Brain microvascular endothelial cell (primary cell): ENCODE results near the gene GALNT12.

Source experiments
- DNase-seq: peaks from one replicate; pipeline ENCODE4 v3.0.0-alpha.2; 2020
- H3K27ac ChIP-seq: fragments of 250-450 bp; sonication (Bioruptor Pico); 2 replicates; pipeline ENCODE4 v1.5.1; 2020; ENCODE audit warnings: mild to moderate bottlenecking, moderate library complexity
- H3K27me3 ChIP-seq: fragments of 250-450 bp; sonication (Bioruptor Pico); replicated peaks from 2 replicates; pipeline ENCODE4 v1.5.1; 2020; ENCODE audit warnings: mild to moderate bottlenecking
- H3K36me3 ChIP-seq: fragments of 250-450 bp; sonication (Bioruptor Pico); replicated peaks from 2 replicates; pipeline ENCODE4 v1.5.1; 2020; ENCODE audit warnings: mild to moderate bottlenecking
- H3K4me3 ChIP-seq: 2 replicates; pipeline ENCODE4 v1.5.1; 2011; ENCODE audit warnings: low read depth, mild to moderate bottlenecking, control low read depth, low read length, moderate library complexity
- in situ Hi-C: cut with HindIII; loops from 2 replicates; pipeline ENCODE4 v1.10.0; 2017; ENCODE audit warnings: low sequenced_read_pairs, low pct_ligation_motif_present
- TF ChIP-seq, protein P1 (sequence below): IDR thresholded peaks from 2 replicates; pipeline ENCODE4 v1.5.1; 2011; ENCODE audit warnings: low read depth, mild to moderate bottlenecking, moderate library complexity, low read length, control low read depth, inconsistent platforms; ENCODE audit errors: missing control alignments

GALNT12 gene

DNA sequence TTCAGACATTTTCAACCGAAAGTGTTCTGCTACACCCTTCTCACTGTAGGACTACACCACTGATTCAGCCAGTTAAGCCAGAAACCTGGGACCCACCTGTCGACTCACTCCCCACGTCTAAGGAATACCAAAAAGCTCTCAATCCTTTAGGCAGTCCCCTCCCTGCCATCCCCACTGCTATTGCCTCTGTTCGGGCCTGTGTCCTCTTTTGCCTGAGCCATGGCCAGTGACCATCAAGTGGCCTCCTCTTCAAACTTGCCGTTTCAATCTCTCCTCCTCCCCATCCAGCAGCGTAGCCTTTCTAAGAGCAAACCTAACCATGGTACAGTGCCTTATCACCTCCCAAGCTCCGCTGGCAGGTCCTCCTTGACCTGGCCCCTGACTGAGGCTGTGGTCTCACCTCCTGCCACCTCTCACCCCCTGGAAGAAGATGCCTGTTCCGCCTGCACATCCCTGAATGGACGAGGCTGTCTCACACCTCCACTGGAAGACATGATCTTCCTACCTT, 64.1 kb downstream of the GALNT12 start:
- no peak for DNase-seq
- no peak overlapping the region for H3K27ac ChIP-seq
- no peak overlapping the region for H3K4me3 ChIP-seq
- no peaks in the 10 kb centered on the region for H3K27me3 ChIP-seq
- no peaks in the 10 kb centered on the region for H3K36me3 ChIP-seq
- TF ChIP-seq, protein P1, sequence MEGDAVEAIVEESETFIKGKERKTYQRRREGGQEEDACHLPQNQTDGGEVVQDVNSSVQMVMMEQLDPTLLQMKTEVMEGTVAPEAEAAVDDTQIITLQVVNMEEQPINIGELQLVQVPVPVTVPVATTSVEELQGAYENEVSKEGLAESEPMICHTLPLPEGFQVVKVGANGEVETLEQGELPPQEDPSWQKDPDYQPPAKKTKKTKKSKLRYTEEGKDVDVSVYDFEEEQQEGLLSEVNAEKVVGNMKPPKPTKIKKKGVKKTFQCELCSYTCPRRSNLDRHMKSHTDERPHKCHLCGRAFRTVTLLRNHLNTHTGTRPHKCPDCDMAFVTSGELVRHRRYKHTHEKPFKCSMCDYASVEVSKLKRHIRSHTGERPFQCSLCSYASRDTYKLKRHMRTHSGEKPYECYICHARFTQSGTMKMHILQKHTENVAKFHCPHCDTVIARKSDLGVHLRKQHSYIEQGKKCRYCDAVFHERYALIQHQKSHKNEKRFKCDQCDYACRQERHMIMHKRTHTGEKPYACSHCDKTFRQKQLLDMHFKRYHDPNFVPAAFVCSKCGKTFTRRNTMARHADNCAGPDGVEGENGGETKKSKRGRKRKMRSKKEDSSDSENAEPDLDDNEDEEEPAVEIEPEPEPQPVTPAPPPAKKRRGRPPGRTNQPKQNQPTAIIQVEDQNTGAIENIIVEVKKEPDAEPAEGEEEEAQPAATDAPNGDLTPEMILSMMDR, result no peak
- in situ Hi-C loops, result loop anchor here (25.0 kb wide), 1 partner anchor 116 kb away; no protein-coding TSS in a partner anchor

- no peak overlapping the region for H3K27ac ChIP-seq
- in situ Hi-C loops, result loop anchor here (25.0 kb wide), 1 partner anchor 114 kb away; no protein-coding TSS in a partner anchor
- no peaks in the 10 kb centered on the region for H3K36me3 ChIP-seq
- H3K27me3 ChIP-seq, result no peaks in the 10 kb centered on the region
- DNase-seq, result no peak
- H3K4me3 ChIP-seq, result no peak overlapping the region
- TF ChIP-seq, protein P1, result no peak
Observed at GRCh38 chr9:98873526-98873925, 66.1 kb downstream of the GALNT12 start.

- H3K27me3 ChIP-seq, result no peaks in the 10 kb centered on the region
- TF ChIP-seq, protein P1, result no peak
- no peaks in the 10 kb centered on the region for H3K36me3 ChIP-seq
- H3K27ac ChIP-seq, result no peak overlapping the region
- in situ Hi-C loops, result loop anchor here (25.0 kb wide), 1 partner anchor 113 kb away; no protein-coding TSS in a partner anchor
- no peak for DNase-seq
- no peak overlapping the region for H3K4me3 ChIP-seq
Observed at GRCh38 chr9:98873951-98874371, 66.5 kb downstream of the GALNT12 start.

DNA sequence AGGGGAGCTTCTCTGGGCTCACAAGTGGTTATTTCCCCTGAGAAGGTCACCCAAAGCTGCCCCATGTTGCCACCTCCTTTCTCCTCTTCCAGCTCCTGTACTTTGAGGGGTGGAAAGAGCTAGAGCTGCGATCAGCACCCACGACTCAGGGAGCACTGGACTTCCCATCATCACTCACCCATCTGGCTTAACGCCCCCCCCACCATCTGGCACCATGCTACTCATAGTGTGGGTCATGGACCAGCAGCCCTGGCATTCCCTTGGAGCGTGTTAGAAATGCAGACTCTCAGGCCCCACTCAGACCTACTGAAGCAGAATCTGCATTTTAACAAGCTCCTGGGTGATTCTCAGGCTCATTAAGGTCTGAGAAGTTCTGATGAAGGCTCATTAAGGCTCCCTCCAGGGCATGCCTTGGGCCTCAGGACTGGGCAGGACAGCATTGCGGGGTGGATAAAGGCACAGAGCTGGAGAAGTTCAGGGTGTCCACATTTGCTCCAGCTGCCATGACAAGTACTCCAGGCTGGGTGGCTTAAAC, 67.3 kb downstream of the GALNT12 start:
- Histone ChIP-seq H3K27ac (no peak overlapping the region), H3K27me3 (no peaks in the 10 kb centered on the region), H3K4me3 (no peak overlapping the region), H3K36me3 (no peaks in the 10 kb centered on the region)
- TF ChIP-seq, protein P1, result no peak
- DNase-seq, result no peak
- in situ Hi-C loops, result loop anchor here (25.0 kb wide), 1 partner anchor 113 kb away; no protein-coding TSS in a partner anchor

DNA sequence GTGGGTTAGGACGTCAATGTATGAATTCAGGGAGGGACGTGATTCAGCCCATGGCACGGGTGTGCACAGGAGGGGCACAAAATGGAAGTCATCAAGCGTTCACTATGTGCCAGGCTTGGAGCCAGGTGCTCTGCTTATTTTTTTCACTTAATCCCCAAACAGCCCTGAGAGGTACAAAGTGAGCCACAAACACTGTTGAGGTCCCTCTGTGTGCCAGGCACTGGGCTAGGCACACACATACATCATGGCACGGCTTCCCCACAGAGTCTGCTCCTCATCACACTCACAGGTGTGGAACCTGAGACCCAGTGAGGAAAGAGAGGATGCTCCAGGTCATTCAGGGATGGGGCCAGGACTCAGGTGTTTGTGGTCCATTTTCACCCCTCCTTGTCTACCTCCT, 68.1 kb downstream of the GALNT12 start:
- TF ChIP-seq, protein P1, result no peak
- H3K27ac ChIP-seq, result no peak overlapping the region
- no peaks in the 10 kb centered on the region for H3K36me3 ChIP-seq
- in situ Hi-C loops, result no loop called here
- H3K4me3 ChIP-seq, result no peak overlapping the region
- DNase-seq, result no peak
- no peaks in the 10 kb centered on the region for H3K27me3 ChIP-seq

- TF ChIP-seq, protein P1, result no peak
- no peak overlapping the region for H3K27ac ChIP-seq
- DNase-seq, result no peak
- no peak overlapping the region for H3K4me3 ChIP-seq
- H3K27me3 ChIP-seq, result no peaks in the 10 kb centered on the region
- H3K36me3 ChIP-seq, result no peaks in the 10 kb centered on the region
- in situ Hi-C loops, result no loop called here
Observed at GRCh38 chr9:98877311-98877710, 69.8 kb downstream of the GALNT12 start.
